RPMI8226 (cell line): Measurements from ENCODE around the gene CPEB3.
"Not testable (repeated sequence)": the region's sequence is repeated elsewhere in the genome, so short reads cannot be mapped to it uniquely, and the experiment has no call there.

Experiments used
- DNase-seq: peaks from one replicate; pipeline ENCODE4 v3.0.0-alpha.2; 2015

The CPEB3 gene

GRCh38 chr10:92290837-92291615 is at the start of gene CPEB3, which contains the start of gene MARCHF5:
Gene CPEB3 (minus strand): TSS chr10:92291078. CDS start chr10:92240350, 50,728 bp downstream.
Gene MARCHF5 (plus strand): TSS chr10:92291167. CDS start chr10:92291495, 328 bp downstream.
- peak; percentile 92 for DNase-seq

DNA sequence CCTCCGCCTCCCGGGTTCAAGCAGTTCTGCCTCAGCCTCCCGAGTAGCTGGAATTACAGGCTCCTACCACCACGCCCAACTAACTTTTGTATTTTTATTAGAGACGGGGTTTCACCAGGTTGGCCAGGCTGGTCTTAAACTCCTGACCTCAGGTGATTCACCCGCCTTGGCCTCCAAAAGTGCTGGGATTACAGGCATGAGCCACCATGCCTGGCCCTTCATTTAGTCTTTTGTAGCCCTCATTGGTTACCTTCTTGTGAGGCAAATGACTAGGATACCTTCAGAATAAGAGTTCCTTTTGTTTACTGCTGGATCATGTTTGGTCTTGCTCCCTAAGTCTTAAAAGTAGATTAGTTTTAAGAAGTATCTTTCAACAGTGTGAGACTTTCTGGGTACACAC is 39.0 kb upstream of the CPEB3 start:
- DNase-seq = not testable (repeated sequence)

DNA sequence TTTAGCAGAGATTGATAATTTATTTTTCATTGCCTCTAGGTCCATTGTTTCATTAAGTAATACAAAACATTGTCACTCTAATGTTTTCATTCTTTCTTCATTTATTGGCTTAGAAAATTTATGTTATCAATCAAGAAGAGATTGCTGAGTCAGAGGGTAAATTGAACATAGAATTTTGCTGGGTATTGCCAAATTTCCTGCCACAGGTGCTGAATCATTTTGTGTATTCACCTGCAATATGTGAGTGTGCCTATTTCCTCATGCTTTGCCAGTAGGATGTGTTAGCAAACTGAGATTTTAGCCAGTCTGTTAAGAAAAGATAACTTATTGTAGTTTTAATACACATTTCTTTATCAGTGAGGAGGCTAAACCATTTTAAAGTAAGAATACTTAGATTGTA is 38.1 kb upstream of the CPEB3 start:
- DNase-seq = no peak

- DNase-seq = no peak
Observed at GRCh38 chr10:92327445-92328433, 36.9 kb upstream of the CPEB3 start.

DNA sequence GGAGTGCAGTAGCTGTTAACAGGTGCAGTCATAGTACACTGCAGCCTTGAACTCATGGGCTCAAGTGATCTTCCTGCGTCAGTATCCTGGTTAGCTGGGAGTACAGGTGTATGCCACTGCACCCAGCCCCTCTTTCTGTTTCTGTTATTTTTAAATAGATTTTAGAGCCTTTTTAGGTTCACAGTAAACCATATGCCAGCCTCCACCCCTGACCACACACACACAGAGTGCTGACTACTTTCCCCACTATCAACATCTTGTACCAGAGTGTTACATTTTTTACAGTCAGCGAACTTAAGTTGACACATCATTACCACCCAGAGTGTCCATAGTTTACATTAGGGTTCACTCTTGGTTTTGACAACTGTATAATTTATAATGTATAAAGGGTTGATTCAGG is 32.2 kb upstream of the CPEB3 start:
- no peak for DNase-seq

DNA sequence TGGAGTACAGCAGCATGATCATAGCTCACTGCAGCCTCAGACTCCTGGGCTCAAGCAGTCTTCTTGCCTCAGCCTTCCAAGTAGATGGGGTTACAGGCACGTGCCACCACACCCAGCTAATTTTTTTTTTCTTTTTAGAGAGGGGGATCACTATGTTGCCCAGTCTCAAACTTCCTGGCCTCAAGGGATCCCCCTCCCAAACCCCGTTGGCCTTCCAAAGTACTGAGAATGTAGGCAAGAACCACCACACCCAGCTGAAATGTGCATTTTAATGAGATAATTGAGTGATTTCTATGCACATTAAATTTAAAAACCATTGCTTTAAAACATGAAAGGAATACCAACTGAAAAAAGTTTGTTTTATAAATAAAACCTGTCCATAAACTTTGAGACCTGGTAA is 25.7 kb upstream of the CPEB3 start:
- DNase-seq = no peak

- DNase-seq = no peak
Observed at GRCh38 chr10:92313750-92314149, 22.9 kb upstream of the CPEB3 start.

- DNase-seq = no peak
Observed at GRCh38 chr10:92309272-92309671, 18.4 kb upstream of the CPEB3 start.

- DNase-seq = no peak
Observed at GRCh38 chr10:92305133-92306072, 14.5 kb upstream of the CPEB3 start.

DNA sequence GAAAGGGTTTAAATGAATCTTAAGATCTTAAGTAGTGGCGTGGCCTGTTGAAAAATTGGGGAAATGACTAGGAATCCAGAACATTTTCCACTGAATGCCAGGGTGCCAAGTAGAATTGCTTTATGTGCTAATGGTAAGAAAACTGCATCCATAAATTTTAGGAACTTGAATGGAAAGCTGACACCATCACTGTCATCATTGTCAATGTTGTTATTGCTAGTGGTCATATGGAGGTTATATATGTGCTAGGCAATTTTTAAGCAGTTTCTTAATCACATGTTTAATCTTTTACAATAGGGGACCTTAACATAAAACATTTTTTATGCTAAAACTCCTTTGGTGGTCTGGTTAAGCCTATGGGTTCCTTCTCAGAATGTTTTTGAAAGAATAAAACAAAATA is 13.2 kb upstream of the CPEB3 start:
- no peak for DNase-seq

DNA sequence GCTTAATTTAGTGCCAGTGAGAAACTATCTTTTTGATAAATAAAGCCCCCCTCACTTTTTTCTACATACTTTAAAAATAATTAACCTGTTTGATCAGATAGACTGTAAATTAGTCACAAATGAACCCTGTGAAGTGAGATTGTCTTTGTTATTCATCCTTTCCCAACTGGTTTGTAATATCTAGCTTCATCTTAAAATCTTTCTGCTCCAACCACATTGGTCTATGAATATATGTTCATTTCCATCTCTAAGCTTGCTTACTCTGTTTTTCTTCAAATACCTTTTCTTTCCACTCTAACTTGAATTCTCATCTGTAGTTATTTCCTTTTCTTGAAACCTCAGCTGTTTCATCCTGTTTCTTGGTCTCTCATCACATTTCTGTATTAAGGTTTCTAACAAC is 12.2 kb upstream of the CPEB3 start:
- no peak for DNase-seq

GRCh38 chr10:92298487-92298886 is 7.6 kb upstream of the CPEB3 start:
- DNase-seq = no peak

- peak; percentile 52 for DNase-seq
Observed at GRCh38 chr10:92291921-92292845, 1.3 kb upstream of the CPEB3 start.

- DNase-seq = peak; percentile 17
Observed at GRCh38 chr10:92291616-92291865, 663 bp upstream of the CPEB3 start.

DNA sequence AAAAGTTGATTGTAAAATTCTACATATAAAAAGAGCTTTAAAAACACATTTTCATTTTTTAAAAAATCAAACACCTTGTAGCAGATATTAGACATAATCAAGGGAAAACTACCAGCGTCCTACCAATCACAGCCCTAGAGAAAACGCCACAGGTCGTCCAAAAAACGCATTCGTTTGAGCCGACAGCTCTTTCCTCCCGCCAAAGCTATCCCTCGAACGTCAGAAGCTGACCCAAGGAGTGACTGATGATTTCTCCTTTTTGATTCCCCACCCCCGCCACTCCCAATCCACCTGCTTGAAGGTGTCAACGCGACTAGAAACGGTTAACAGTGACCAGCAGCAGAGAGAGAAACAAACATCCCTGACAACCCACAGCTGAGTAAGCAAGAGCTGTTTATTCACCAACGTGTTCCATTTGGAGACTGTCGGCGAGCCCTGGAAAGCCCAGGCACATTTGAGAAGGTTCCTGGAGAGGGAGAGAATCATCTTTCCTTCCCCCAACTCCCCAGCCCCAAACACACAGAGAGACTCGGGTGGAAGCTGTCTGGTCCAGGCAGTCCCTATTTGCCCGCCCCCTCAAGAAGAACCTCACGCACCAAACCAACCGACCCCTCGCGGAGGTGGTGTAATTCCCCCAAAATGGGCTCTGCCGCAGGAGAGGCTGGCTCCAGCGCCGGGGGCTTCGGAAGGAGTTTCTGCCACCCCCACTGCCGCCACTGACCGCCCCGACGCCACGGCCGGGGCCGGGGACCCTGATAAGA is 622 bp downstream of the CPEB3 start:
- DNase-seq = peak; percentile 72

DNA sequence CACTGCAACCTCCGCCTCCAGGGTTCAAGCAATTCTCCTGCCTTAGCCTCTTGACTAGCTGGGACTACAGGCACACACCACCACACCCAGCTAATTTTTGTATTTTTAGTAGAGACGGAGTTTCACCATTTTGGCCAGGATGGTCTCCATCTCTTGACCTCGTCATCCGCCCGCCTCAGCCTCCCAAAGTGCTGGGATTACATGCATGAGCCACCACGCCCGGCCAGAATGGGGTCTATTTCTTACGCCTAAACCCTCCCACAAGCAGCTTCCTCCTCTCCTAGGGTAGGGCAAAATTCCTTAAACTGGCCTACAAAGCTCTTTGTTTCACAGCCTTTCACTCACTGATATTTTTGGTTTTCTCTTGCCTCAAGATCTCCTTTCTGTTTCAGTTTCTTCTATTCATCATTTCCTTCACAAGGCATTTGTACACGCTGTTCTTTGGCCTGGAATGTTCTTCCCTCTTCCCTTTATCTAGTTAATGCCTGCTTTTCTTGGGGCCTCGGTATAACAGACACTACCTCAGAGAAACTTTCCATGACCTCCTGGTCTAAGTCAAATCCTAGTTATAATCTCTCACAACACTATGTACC is 6.7 kb downstream of the CPEB3 start:
- DNase-seq = no peak

DNA sequence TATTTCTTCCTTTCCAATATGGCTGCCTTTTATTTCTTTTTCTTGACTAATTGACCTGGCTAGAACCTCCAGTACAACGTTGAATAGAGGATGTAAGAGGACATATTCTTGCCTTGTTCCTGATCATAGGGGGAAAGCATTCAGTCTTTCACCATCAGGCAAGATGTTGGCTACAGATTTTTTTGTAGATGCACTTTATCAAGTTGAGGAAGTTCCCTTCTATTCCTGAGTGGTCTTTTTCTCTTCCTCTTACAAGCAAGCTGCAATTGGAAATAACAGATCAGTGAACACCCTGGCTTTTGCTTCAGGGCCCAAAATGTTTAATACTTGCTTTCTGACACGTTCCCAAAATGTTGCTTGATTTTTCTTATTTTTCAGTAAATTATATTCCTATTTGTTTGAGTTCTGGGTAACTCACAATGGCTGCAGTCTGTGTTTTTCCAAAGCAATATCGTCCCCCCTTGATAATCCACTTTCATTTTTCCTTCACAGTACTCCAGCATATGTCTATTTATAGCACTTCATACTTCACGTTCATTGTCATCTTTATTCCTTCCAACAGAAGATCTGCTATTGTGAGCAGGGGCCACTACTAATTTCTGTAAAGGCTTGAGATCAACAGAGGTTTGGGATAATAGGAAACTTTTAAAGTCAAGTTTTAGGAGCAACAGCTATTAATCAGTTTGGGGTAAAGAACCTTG is 11.7 kb downstream of the CPEB3 start:
- DNase-seq = no peak

- no peak for DNase-seq
Observed at GRCh38 chr10:92274071-92274470, 16.8 kb downstream of the CPEB3 start.

DNA sequence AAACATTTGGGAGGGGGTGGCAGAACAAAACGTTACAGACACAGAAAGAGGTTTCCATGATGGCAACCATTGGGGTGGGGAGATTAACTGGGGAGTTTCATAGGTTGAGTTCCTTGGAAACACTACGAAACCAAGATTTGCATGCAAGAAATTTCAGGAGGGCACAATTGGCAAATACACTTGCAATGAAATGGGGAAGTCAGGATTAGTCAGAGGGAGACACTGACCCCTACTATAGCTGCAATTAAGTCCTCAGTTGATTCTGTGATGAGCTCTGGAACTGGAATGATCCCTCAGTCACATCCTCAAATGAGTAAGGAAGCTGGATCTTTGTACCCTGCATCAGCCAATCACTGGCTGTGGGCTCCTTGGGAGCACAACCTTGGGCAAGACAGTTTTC is 22.1 kb downstream of the CPEB3 start:
- no peak for DNase-seq

GRCh38 chr10:92267343-92267742 is 23.5 kb downstream of the CPEB3 start:
- DNase-seq = no peak
